Trophoblast cell (in vitro differentiated cells and primary cell): ENCODE data around the gene HMCN2.

Experiments
- DNase-seq, 2 donors: peaks; one replicate each; pipeline ENCODE4 v3.0.0-alpha.2; 2016
- H2AFZ ChIP-seq: 2 replicates; pipeline ENCODE4 v1.6.1; 2013; ENCODE audit warnings: low read length, moderate library complexity, mild to moderate bottlenecking; ENCODE audit not compliant: insufficient read depth, poor library complexity
- H2AK5ac ChIP-seq: 2 replicates; pipeline ENCODE4 v1.6.1; 2013; ENCODE audit warnings: mild to moderate bottlenecking, low read length
- H2BK120ac ChIP-seq: 2 replicates; pipeline ENCODE4 v1.6.1; 2013; ENCODE audit warnings: low read length, mild to moderate bottlenecking, moderate library complexity; ENCODE audit not compliant: insufficient read depth, poor library complexity
- H2BK12ac ChIP-seq: 2 replicates; pipeline ENCODE4 v1.6.1; 2013; ENCODE audit warnings: mild to moderate bottlenecking, low read length, moderate library complexity
- H2BK5ac ChIP-seq: 2 replicates; pipeline ENCODE4 v1.6.1; 2013; ENCODE audit warnings: low read length, low read depth, moderate library complexity, mild to moderate bottlenecking; ENCODE audit not compliant: poor library complexity
- H3K14ac ChIP-seq: 2 replicates; pipeline ENCODE4 v1.6.1; 2013; ENCODE audit warnings: mild to moderate bottlenecking, low read length
- H3K18ac ChIP-seq: 2 replicates; pipeline ENCODE4 v1.6.1; 2013; ENCODE audit warnings: mild to moderate bottlenecking, low read length
- H3K23ac ChIP-seq: 2 replicates; pipeline ENCODE4 v1.6.1; 2013; ENCODE audit warnings: low read length
- H3K27ac ChIP-seq: 2 replicates; pipeline ENCODE4 v1.5.1; 2013; ENCODE audit warnings: low read depth, mild to moderate bottlenecking, inconsistent platforms, low read length, moderate library complexity
- H3K27me3 ChIP-seq: 2 replicates; pipeline ENCODE4 v1.6.1; 2013; ENCODE audit warnings: inconsistent platforms, mild to moderate bottlenecking, low read length, moderate library complexity; ENCODE audit not compliant: insufficient read depth
- H3K36me3 ChIP-seq, 2 experiments: 1 replicate in 1 of 2; 2 replicates in 1 of 2; pipeline ENCODE4 v1.6.1; 2013; ENCODE audit warnings: low read length in 2 of 2, mild to moderate bottlenecking in 2 of 2, moderate library complexity in 1 of 2; ENCODE audit not compliant: insufficient read depth in 2 of 2, control insufficient read depth in 1 of 2
- H3K4ac ChIP-seq: 2 replicates; pipeline ENCODE4 v1.6.1; 2013; ENCODE audit warnings: low read depth, mild to moderate bottlenecking, low read length, moderate library complexity
- H3K4me1 ChIP-seq, 2 experiments: 1 replicate in 1 of 2; 2 replicates in 1 of 2; pipeline ENCODE4 v1.6.1; 2013; ENCODE audit warnings: low read length in 2 of 2, mild to moderate bottlenecking in 2 of 2, moderate library complexity in 1 of 2; ENCODE audit not compliant: insufficient read depth in 2 of 2, control insufficient read depth in 1 of 2
- H3K4me2 ChIP-seq: 2 replicates; pipeline ENCODE4 v1.6.1; 2013; ENCODE audit warnings: inconsistent platforms, mild to moderate bottlenecking, low read length, moderate library complexity
- H3K4me3 ChIP-seq: 2 replicates; pipeline ENCODE4 v1.5.1; 2013; ENCODE audit warnings: mild to moderate bottlenecking, low read depth, low read length, inconsistent platforms
- H3K79me1 ChIP-seq: one replicate; pipeline ENCODE4 v1.6.1; 2013; ENCODE audit warnings: low read length
- H3K79me2 ChIP-seq: 2 replicates; pipeline ENCODE4 v1.6.1; 2013; ENCODE audit warnings: low read length, mild to moderate bottlenecking; ENCODE audit not compliant: control insufficient read depth, insufficient read depth, poor library complexity
- H3K9ac ChIP-seq: 2 replicates; pipeline ENCODE4 v1.6.1; 2013; ENCODE audit warnings: mild to moderate bottlenecking, low read length
- H3K9me3 ChIP-seq: 2 replicates; pipeline ENCODE4 v1.6.1; 2013; ENCODE audit warnings: low read depth, mild to moderate bottlenecking, control low read depth, inconsistent platforms, low read length; ENCODE audit not compliant: insufficient read depth
- H4K12ac ChIP-seq: 2 replicates; pipeline ENCODE4 v1.6.1; 2013; ENCODE audit warnings: low read depth, mild to moderate bottlenecking, low read length, moderate library complexity
- H4K8ac ChIP-seq: 2 replicates; pipeline ENCODE4 v1.6.1; 2013; ENCODE audit warnings: low read depth, mild to moderate bottlenecking, low read length, moderate library complexity
- H4K91ac ChIP-seq: one replicate; pipeline ENCODE4 v1.6.1; 2013; ENCODE audit warnings: low read depth, mild to moderate bottlenecking, low read length, moderate library complexity
- WGBS: extraction: QIAGEN DNeasy Blood & Tissue Kit; methylation state at CpG from one replicate; pipeline ENCODE4 v1.1.7; 2013; ENCODE audit warnings: missing lambda C conversion rate; ENCODE audit not compliant: insufficient read length, insufficient coverage; ENCODE audit errors: extremely low coverage; 5-methylcytosine and 5-hydroxymethylcytosine counted together

The HMCN2 gene

GRCh38 chr9:130226112-130226511 lies 39.4 kb upstream of the HMCN2 start:
- Histone ChIP-seq H3K36me3 (peaks cover 30 to 38% of the 10 kb centered on the region in 2 experiments), H3K79me2 (no peaks in the 10 kb centered on the region), H2AK5ac (no peak overlapping the region), H3K27me3 (no peaks in the 10 kb centered on the region), H3K9ac (no peak overlapping the region), H4K8ac (no peak overlapping the region), H3K18ac (no peak overlapping the region), H2AFZ (no peak overlapping the region), H4K12ac (no peak overlapping the region), H4K91ac (no peak overlapping the region), H3K4me2 (no peak overlapping the region), H2BK120ac (no peak overlapping the region), H3K4me1 (no peaks in the 10 kb centered on the region), H3K4ac (no peak overlapping the region), H3K9me3 (peaks cover 4% of the 10 kb centered on the region), H3K79me1 (no peaks in the 10 kb centered on the region), H3K14ac (no peak overlapping the region), H3K4me3 (no peak overlapping the region), H3K23ac (no peak overlapping the region), H3K27ac (no peak overlapping the region), H2BK5ac (no peak overlapping the region), H2BK12ac (no peak overlapping the region)
- no CpG with 5 or more reads among the region's 12 CpGs for WGBS
- DNase-seq = no peak

DNA sequence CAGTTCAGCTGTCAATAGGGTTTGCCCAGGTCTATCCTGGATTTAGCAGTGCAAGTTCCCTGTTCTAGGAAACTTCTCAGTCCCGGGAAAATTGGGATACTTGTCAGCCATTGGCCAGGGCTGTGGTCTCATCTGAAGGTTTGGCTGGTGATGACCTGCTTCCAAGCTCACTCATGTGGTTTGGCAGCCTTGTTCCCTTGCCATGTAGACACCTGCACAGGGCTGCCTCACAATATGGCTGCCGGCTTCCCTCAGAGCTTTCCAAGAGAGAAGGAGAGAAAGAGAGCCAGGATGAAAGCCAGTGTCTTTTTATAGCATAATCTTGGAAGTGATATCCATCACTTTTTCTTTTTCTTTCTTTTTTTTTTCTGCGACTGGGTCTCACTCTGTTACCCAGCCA lies 37.7 kb upstream of the HMCN2 start:
- Histone ChIP-seq H3K4ac (no peak overlapping the region), H3K79me1 (no peaks in the 10 kb centered on the region), H4K8ac (no peak overlapping the region), H3K4me2 (no peak overlapping the region), H2BK5ac (no peak overlapping the region), H2AK5ac (no peak overlapping the region), H3K27me3 (no peaks in the 10 kb centered on the region), H4K12ac (no peak overlapping the region), H2AFZ (no peak overlapping the region), H3K9me3 (peaks cover 4% of the 10 kb centered on the region), H2BK120ac (no peak overlapping the region), H3K18ac (no peak overlapping the region), H3K27ac (no peak overlapping the region), H3K79me2 (no peaks in the 10 kb centered on the region), H2BK12ac (no peak overlapping the region), H3K23ac (no peak overlapping the region), H3K4me1 (no peaks in the 10 kb centered on the region), H3K9ac (no peak overlapping the region), H3K14ac (no peak overlapping the region), H3K4me3 (no peak overlapping the region), H4K91ac (no peak overlapping the region), H3K36me3 (peaks cover 28 to 35% of the 10 kb centered on the region in 2 experiments)
- no peak for DNase-seq
- no CpG with 5 or more reads among the region's 3 CpGs for WGBS

DNA sequence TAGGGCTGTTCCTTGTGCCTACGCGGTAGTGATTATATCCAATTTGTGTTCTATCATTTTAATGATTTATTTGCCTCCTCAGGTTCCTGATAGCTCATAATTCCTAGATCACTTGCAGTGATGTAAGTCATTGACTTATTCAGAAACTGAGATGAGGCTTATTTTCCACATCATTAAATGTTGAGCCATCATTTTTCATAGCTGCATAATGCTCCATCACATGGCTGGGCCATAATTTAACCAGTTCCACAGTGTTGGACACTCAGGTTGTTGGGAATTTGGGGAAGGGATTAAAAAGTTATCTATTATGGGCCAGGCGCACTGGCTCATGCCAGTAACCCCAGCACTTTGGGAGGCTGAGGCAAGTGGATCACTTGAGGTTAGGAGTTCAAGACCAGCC lies 35.8 kb upstream of the HMCN2 start:
- Histone ChIP-seq H3K36me3 (peaks cover 43 to 49% of the 10 kb centered on the region in 2 experiments), H3K27me3 (no peaks in the 10 kb centered on the region), H4K8ac (no peak overlapping the region), H3K79me1 (no peaks in the 10 kb centered on the region), H3K9me3 (peaks cover 4% of the 10 kb centered on the region), H3K4me1 (no peaks in the 10 kb centered on the region), H3K9ac (no peak overlapping the region), H3K79me2 (no peaks in the 10 kb centered on the region), H3K23ac (no peak overlapping the region), H3K4me3 (no peak overlapping the region), H4K91ac (no peak overlapping the region), H2BK5ac (no peak overlapping the region), H2AFZ (no peak overlapping the region), H2BK12ac (no peak overlapping the region), H3K14ac (no peak overlapping the region), H4K12ac (no peak overlapping the region), H3K4ac (no peak overlapping the region), H3K27ac (no peak overlapping the region), H2BK120ac (no peak overlapping the region), H3K4me2 (no peak overlapping the region), H3K18ac (no peak overlapping the region), H2AK5ac (no peak overlapping the region)
- no peak for DNase-seq
- WGBS = no CpG with 5 or more reads among the region's 3 CpGs

DNA sequence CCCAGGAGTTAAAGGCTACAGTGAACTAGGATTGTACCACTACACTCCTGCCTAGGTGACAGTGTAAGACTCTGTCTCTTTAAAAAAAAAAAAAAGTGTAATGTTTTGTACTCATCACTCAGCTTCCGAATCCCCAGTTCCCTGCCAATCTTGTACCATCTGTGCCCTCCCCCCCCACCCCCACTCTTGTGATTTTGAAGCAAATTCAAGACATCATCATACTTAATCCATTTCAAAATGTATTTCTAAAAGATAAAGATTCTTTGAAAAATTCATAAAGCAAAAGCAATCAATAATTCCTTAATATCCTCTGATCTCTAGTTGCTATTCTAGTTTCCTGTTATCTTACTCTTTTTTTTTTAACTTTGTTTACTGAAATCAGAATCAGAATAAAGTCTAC lies 34.9 kb upstream of the HMCN2 start:
- no peak overlapping the region for H2AK5ac ChIP-seq
- no CpG with 5 or more reads among the region's 1 CpG for WGBS

More for the DNA sequence above, 34.9 kb upstream of the HMCN2 start:
- H3K4me1 ChIP-seq = no peaks in the 10 kb centered on the region
- no peak overlapping the region for H2BK12ac ChIP-seq
- H3K4me3 ChIP-seq = no peak overlapping the region
- no peak overlapping the region for H3K4ac ChIP-seq
- H3K79me2 ChIP-seq = no peaks in the 10 kb centered on the region
- H2BK5ac ChIP-seq = no peak overlapping the region
- H3K9me3 ChIP-seq = peaks cover 4% of the 10 kb centered on the region
- no peak overlapping the region for H4K8ac ChIP-seq
- H2AFZ ChIP-seq = no peak overlapping the region
- H2BK120ac ChIP-seq = no peak overlapping the region
- H3K9ac ChIP-seq = no peak overlapping the region
- no peak overlapping the region for H3K14ac ChIP-seq
- H3K27me3 ChIP-seq = no peaks in the 10 kb centered on the region
- no peak overlapping the region for H4K91ac ChIP-seq
- no peak overlapping the region for H3K23ac ChIP-seq
- H4K12ac ChIP-seq = no peak overlapping the region
- H3K36me3 ChIP-seq = peaks cover 44% of the 10 kb centered on the region in 2 experiments
- no peak overlapping the region for H3K18ac ChIP-seq
- DNase-seq = no peak
- no peak overlapping the region for H3K4me2 ChIP-seq
- H3K27ac ChIP-seq = no peak overlapping the region
- H3K79me1 ChIP-seq = no peaks in the 10 kb centered on the region
